GM19035 (cell line): ENCODE results near the gene MLLT3.

ENCODE experiments used
- ATAC-seq: cut with Tn5 transposase; IDR thresholded peaks from one replicate; pipeline ENCODE4 v1.9.1; 2021; ENCODE audit not compliant: unreplicated experiment

MLLT3 gene

GRCh38 chr9:20481437-20481836, 140.9 kb downstream of the MLLT3 start:
- ATAC-seq, result no peak

- ATAC-seq, result no peak
Measured at GRCh38 chr9:20480249-20480648, 142.1 kb downstream of the MLLT3 start.

- peak; percentile 79 for ATAC-seq
Measured at GRCh38 chr9:20479419-20480155, 142.7 kb downstream of the MLLT3 start.

GRCh38 chr9:20478786-20479185, 143.5 kb downstream of the MLLT3 start:
- ATAC-seq, result no peak

GRCh38 chr9:20477940-20478620, 144.2 kb downstream of the MLLT3 start:
- ATAC-seq, result no peak

GRCh38 chr9:20476912-20477521, 145.3 kb downstream of the MLLT3 start:
- ATAC-seq, result no peak

GRCh38 chr9:20474496-20474895, 147.8 kb downstream of the MLLT3 start:
- no peak for ATAC-seq

GRCh38 chr9:20473515-20474013, 148.7 kb downstream of the MLLT3 start:
- no peak for ATAC-seq

- no peak for ATAC-seq
Measured at GRCh38 chr9:20472342-20473045, 149.8 kb downstream of the MLLT3 start.

GRCh38 chr9:20466328-20467008, 155.8 kb downstream of the MLLT3 start:
- ATAC-seq, result no peak

- no peak for ATAC-seq
Measured at GRCh38 chr9:20464242-20464641, 158.1 kb downstream of the MLLT3 start.

GRCh38 chr9:20463823-20464222, 158.5 kb downstream of the MLLT3 start:
- no peak for ATAC-seq

- ATAC-seq, result no peak
Measured at GRCh38 chr9:20462410-20462809, 159.9 kb downstream of the MLLT3 start.

GRCh38 chr9:20447291-20447690, 175.0 kb downstream of the MLLT3 start:
- no peak for ATAC-seq

GRCh38 chr9:20446248-20446647, 176.1 kb downstream of the MLLT3 start:
- no peak for ATAC-seq

GRCh38 chr9:20442461-20443319, 179.6 kb downstream of the MLLT3 start:
- no peak for ATAC-seq

GRCh38 chr9:20441711-20442423, 180.4 kb downstream of the MLLT3 start:
- no peak for ATAC-seq

GRCh38 chr9:20441166-20441565, 181.1 kb downstream of the MLLT3 start:
- no peak for ATAC-seq

GRCh38 chr9:20437476-20437875, 184.8 kb downstream of the MLLT3 start:
- no peak for ATAC-seq
